Muscle layer of duodenum (tissue), 2 donors: ENCODE data around the gene NAV2.

Source experiments
- H3K27ac ChIP-seq: one replicate; pipeline ENCODE4 v1.7.0; 2013; ENCODE audit warnings: mild to moderate bottlenecking, low read length
- H3K27me3 ChIP-seq: one replicate; pipeline ENCODE4 v1.7.0; 2013; ENCODE audit warnings: low read depth, mild to moderate bottlenecking, control low read depth, low read length
- H3K36me3 ChIP-seq, 2 donors: one replicate each; pipeline ENCODE4 v1.7.0; 2013; ENCODE audit warnings: low read length in 2 of 2, control low read depth in 1 of 2, mild to moderate bottlenecking in 1 of 2; ENCODE audit not compliant: insufficient read depth in 2 of 2, control insufficient read depth in 1 of 2
- H3K4me1 ChIP-seq, 2 donors: one replicate each; pipeline ENCODE4 v1.7.0; 2013; ENCODE audit warnings: low read length in 2 of 2, mild to moderate bottlenecking in 2 of 2, control low read depth in 1 of 2, moderate library complexity in 1 of 2; ENCODE audit not compliant: insufficient read depth in 2 of 2, control insufficient read depth in 1 of 2
- H3K4me3 ChIP-seq, 2 donors: one replicate each; pipeline ENCODE4 v1.7.0; 2013; ENCODE audit warnings: low read length in 2 of 2, low read depth in 1 of 2, mild to moderate bottlenecking in 1 of 2
- H3K9me3 ChIP-seq, 2 donors: one replicate each; pipeline ENCODE4 v1.7.0; 2013; ENCODE audit warnings: low read length in 2 of 2, control low read depth in 1 of 2, mild to moderate bottlenecking in 1 of 2; ENCODE audit not compliant: control insufficient read depth in 1 of 2
- donor health status: healthy.

Gene NAV2

DNA sequence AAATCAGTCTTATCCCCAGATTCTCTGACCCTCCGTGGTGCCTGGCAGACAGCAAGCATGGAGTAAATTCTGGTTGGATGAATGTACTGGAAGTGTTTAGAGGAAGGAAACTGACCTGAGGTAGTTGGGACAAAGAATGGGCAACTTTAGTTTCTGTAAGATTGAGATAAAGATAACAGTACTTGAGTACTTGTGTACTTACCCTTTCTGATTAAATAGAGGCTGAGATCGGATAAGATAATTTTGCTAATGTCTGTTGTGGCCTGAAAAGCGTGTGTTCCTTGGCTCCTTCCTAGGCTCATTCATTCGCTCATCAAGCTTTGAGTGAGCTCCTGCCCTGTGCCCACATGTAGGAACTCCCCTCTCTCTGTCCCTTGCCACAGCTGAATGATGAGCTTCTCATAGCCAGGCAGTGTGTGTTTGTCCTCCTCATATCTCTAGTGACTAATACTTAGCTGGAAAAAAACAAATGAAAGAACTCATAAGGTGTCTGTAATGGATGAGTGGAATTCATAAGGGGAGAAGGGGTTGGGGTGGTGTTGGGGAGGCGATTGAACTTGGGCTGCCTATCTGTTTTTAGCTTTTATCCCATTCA is 329.5 kb downstream of the NAV2 start:
- peaks cover 0 to 31% of the 10 kb centered on the region in 2 donors for H3K36me3 ChIP-seq
- H3K4me1 ChIP-seq: no peaks in the 10 kb centered on the region

DNA sequence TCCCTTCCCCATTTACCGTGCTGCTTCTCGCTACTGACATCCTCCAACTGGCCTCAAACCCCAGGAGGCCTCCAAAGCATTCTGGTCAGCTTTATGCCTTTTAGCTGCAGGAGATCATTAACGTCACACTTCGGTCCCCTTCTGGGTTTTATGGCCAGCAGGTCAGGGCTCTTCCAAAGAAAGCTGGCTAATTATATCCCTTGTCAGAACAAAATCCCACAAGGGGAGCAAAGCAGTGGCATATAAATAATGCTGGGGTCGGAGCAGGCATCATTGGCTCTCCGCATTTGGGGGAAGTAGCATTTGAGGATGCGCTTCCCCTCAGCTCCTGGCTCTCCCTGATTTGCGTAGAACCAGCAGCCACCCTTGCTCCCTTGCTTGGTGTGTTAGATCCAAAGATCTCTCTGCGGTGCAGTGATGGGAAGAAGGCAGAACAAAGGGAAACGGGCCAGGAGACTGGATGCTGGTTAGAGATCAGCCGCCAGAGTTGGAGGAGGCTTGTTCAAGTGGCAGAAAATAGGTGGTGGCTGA is 330.2 kb downstream of the NAV2 start:
- Histone ChIP-seq H3K27me3 (no peaks in the 10 kb centered on the region), H3K4me3 (no peak overlapping the region), H3K36me3 (peaks cover 0 to 29% of the 10 kb centered on the region in 2 donors), H3K4me1 (no peaks in the 10 kb centered on the region), H3K9me3 (no peaks in the 10 kb centered on the region), H3K27ac (no peak overlapping the region)

More for the DNA sequence above, 329.5 kb downstream of the NAV2 start:
- no peaks in the 10 kb centered on the region for H3K27me3 ChIP-seq
- H3K9me3 ChIP-seq: no peaks in the 10 kb centered on the region
- H3K27ac ChIP-seq: no peak overlapping the region
- H3K4me3 ChIP-seq: no peak overlapping the region

DNA sequence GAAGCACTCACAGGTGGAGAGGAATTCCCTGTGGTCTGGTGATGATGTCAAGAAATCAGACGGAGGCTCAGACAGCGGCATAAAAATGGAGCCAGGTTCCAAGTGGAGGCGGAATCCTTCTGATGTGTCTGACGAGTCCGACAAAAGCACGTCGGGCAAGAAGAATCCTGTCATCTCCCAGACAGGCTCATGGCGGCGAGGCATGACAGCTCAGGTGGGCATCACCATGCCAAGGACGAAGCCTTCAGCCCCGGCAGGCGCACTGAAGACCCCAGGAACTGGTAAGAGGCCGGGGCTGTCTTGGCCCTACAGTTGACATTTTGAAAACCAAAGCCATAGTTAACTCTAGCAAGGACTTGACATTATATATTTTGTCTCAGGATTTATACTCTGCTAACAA is 331.4 kb downstream of the NAV2 start:
- peaks cover 0 to 7% of the 10 kb centered on the region in 2 donors for H3K4me1 ChIP-seq
- H3K36me3 ChIP-seq: peaks cover 2 to 23% of the 10 kb centered on the region in 2 donors
- H3K4me3 ChIP-seq: no peak overlapping the region
- no peaks in the 10 kb centered on the region for H3K27me3 ChIP-seq
- H3K9me3 ChIP-seq: no peaks in the 10 kb centered on the region
- H3K27ac ChIP-seq: no peak overlapping the region

DNA sequence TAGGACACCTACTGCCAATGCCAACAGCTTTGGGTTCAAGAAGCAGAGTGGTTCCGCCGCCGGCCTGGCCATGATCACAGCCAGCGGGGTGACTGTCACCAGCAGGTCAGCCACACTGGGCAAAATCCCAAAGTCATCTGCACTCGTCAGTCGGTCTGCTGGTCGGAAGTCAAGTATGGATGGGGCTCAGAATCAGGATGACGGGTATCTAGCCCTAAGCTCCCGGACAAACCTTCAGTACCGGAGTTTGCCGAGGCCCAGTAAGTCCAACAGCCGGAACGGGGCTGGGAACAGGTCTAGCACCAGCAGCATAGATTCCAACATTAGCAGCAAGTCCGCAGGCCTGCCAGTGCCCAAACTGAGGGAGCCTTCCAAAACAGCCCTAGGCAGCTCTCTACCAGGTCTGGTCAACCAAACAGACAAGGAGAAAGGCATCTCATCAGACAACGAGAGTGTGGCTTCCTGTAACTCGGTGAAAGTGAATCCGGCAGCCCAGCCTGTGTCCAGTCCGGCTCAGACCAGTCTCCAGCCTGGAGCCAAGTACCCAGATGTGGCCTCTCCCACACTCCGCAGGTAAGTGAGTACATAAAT is 332.6 kb downstream of the NAV2 start:
- no peaks in the 10 kb centered on the region for H3K9me3 ChIP-seq
- no peak overlapping the region for H3K27ac ChIP-seq
- no peaks in the 10 kb centered on the region for H3K27me3 ChIP-seq
- H3K4me3 ChIP-seq: no peak overlapping the region
- H3K36me3 ChIP-seq: peaks cover 8 to 24% of the 10 kb centered on the region in 2 donors
- H3K4me1 ChIP-seq: peaks cover 0 to 19% of the 10 kb centered on the region in 2 donors

DNA sequence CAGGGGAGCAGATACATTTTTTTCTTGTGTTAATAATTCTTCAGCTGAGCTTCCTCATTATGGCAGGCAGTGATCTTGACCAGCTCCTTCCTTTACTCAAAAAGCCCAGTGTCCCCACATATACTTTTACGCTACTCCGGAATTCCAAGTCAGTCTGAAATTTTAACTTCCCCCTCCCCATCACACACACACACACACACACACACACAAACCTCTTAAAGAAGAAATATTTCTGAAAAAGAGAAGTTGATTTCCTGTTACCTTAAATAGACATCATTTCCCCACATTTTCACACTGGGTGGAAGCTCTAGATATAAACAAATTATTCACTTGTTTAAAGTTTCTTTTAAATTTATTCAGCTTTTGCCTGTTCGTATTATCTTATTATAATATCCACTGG is 333.8 kb downstream of the NAV2 start:
- peaks cover 0 to 25% of the 10 kb centered on the region in 2 donors for H3K4me1 ChIP-seq
- peaks cover 8 to 26% of the 10 kb centered on the region in 2 donors for H3K36me3 ChIP-seq

DNA sequence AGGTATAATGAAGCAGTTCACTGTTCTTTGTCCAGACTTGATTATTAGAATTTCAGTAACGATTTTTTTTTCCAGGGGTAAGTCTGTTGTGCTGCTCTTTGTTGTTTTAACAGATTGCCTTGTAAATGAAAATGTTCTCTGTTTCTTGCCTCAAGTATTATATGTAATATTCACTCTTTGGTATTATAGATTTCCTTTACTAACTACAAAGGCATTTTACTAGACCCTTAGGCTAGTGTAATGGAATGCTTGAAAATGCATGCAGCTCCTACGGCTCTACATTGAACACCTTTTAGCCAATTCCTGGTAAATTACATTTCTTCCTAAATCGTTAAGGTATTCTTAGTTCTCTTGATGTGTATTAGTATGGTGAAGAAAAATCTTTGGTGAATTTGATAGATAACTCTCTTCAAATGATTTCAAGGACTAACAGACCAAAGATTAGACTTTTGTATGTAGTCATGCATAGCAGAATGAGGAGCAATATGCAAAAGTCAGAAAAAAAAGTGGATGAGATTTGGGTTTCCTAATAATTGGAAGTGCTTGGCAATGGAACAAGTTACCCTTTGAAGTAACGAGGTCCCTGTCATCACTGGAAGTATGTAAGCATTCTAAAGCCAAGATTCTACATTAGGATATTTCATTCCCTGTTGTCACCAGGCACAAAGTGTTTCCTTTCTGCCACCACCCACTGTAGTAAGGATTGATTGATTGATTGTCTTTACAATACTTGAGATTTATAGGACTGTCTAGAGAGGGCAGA is 334.6 kb downstream of the NAV2 start:
- peaks cover 8 to 31% of the 10 kb centered on the region in 2 donors for H3K36me3 ChIP-seq
- H3K4me3 ChIP-seq: no peak overlapping the region
- H3K27ac ChIP-seq: no peak overlapping the region
- H3K4me1 ChIP-seq: peaks cover 0 to 30% of the 10 kb centered on the region in 2 donors
- no peaks in the 10 kb centered on the region for H3K9me3 ChIP-seq
- H3K27me3 ChIP-seq: no peaks in the 10 kb centered on the region

More for the DNA sequence above, 333.8 kb downstream of the NAV2 start:
- no peak overlapping the region for H3K4me3 ChIP-seq
- no peaks in the 10 kb centered on the region for H3K9me3 ChIP-seq
- H3K27ac ChIP-seq: no peak overlapping the region
- H3K27me3 ChIP-seq: no peaks in the 10 kb centered on the region

DNA sequence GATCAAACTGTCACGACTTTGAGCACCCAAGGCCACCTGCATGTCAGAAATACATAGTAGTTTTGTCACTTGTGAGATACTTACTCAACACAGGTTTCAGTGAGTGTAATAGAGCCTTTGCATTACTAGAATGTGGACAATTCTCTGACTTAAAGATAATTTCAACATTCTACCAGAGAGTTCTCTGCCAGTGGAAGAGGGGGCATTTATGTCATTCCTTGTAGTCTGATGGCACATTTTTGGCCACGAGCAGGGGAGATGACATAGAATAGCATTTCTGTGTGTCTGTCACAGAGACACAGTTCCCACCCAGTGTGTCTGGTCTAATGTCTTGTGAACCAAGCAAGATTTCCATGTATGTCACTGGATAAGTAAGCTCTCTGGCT is 335.1 kb downstream of the NAV2 start:
- Histone ChIP-seq H3K4me3 (no peak overlapping the region), H3K4me1 (peaks cover 0 to 30% of the 10 kb centered on the region in 2 donors), H3K27ac (no peak overlapping the region), H3K9me3 (no peaks in the 10 kb centered on the region), H3K36me3 (peaks cover 8 to 33% of the 10 kb centered on the region in 2 donors), H3K27me3 (no peaks in the 10 kb centered on the region)

DNA sequence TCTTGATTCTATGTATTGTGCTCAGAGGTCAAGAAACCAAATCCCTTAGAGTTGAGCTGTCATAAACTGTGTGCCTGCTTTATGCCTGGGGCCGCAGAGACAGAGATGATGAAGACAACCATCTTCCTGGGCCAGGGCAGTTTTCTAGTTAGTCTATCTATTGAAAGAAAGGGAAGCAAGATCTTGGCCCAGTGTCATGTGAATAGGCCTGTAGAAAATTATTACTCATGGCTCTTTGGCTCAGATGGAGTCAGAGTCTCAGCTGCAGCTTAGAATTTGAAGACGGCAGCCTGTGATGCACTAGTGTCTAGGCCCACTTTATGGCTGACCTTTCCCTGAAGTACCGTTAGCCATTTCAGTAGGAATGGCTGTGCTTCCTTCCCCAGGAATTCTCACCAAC is 335.6 kb downstream of the NAV2 start:
- Histone ChIP-seq H3K27me3 (no peaks in the 10 kb centered on the region), H3K27ac (no peak overlapping the region), H3K4me1 (peaks cover 0 to 30% of the 10 kb centered on the region in 2 donors), H3K36me3 (peaks cover 8 to 34% of the 10 kb centered on the region in 2 donors), H3K4me3 (no peak overlapping the region), H3K9me3 (no peaks in the 10 kb centered on the region)

DNA sequence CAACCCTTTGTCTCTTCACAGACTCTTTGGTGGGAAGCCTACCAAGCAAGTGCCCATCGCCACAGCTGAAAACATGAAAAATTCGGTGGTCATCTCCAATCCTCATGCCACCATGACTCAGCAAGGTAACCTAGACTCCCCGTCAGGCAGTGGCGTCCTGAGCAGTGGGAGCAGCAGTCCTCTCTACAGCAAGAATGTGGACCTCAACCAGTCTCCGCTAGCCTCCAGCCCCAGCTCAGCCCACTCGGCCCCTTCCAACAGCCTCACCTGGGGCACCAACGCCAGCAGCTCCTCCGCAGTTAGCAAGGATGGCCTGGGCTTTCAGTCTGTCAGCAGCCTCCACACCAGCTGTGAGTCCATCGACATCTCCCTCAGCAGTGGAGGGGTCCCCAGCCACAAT is 336.1 kb downstream of the NAV2 start:
- H3K36me3 ChIP-seq: peaks cover 8 to 34% of the 10 kb centered on the region in 2 donors
- H3K27ac ChIP-seq: no peak overlapping the region
- no peaks in the 10 kb centered on the region for H3K9me3 ChIP-seq
- H3K27me3 ChIP-seq: no peaks in the 10 kb centered on the region
- H3K4me1 ChIP-seq: peaks cover 0 to 30% of the 10 kb centered on the region in 2 donors
- H3K4me3 ChIP-seq: no peak overlapping the region

DNA sequence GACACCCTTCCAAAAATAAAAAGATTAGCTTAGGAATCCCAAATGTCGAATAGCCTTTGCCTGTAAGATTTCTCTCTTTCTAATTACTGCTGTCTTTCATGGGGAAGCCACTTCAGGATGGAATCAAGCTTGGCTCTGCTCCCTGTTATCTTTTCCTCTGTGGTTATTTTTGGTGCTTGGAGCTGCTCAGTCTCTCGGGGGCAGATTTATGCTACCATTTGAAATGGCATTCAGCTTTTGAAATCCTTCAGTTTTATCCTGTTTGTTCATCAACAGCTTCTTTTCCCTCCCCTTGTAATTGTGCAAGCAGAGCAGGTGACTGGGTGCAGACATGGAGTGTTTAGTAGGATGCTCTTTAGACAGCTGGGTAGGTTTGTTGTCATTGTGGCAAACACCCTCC is 336.6 kb downstream of the NAV2 start:
- H3K9me3 ChIP-seq: no peaks in the 10 kb centered on the region
- no peaks in the 10 kb centered on the region for H3K27me3 ChIP-seq
- H3K4me1 ChIP-seq: peaks cover 0 to 30% of the 10 kb centered on the region in 2 donors
- H3K27ac ChIP-seq: no peak overlapping the region
- H3K36me3 ChIP-seq: peaks cover 8 to 33% of the 10 kb centered on the region in 2 donors
- no peak overlapping the region for H3K4me3 ChIP-seq

DNA sequence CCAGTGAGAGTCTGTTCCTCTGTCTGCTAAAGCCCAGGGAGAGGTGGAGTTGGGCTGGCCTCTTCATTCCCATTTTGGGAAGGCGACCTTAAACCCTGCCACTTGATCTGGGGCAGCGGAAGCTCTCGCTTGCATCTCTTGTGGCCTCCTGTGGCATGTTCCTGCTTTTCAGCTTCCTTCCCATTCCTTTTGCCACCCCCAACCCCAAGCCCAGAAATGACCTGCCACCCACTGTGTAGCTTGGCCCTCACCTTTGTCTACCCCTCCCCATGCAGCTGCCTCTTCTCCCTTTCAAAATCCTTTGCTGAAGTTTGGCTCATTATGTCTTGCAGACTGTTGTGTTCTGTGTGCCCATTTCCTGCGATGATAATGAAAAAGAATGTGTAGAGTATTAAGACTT is 337.4 kb downstream of the NAV2 start:
- Histone ChIP-seq H3K4me1 (peaks cover 0 to 33% of the 10 kb centered on the region in 2 donors), H3K36me3 (peaks cover 8 to 28% of the 10 kb centered on the region in 2 donors), H3K27ac (no peak overlapping the region), H3K4me3 (no peak overlapping the region), H3K9me3 (no peaks in the 10 kb centered on the region), H3K27me3 (no peaks in the 10 kb centered on the region)
